ENCODE results near the gene CLEC9A. TPM values are rescaled to one million over a fixed set of nuclear protein-coding genes. Genes with fewer than 3 reads are reported as not detected.

CLEC9A gene
- total and polyA plus RNA-seq, 9 donors, result 0.04 to 1.00 (median 0.46) TPM; not detected in 4

GRCh38 chr12:10042167-10042566 is 11.7 kb downstream of the CLEC9A start:
- no peaks in the 10 kb centered on the region for H3K36me3 ChIP-seq
- DNase-seq, result no peak

GRCh38 chr12:10048526-10048925 is 18.0 kb downstream of the CLEC9A start:
- Histone ChIP-seq H3K36me3 (no peaks in the 10 kb centered on the region), H3K27ac (no peak overlapping the region), H3K27me3 (no peaks in the 10 kb centered on the region), H3K4me3 (no peak overlapping the region), H3K4me1 (ENCODE audit: insufficient read depth) (no peaks in the 10 kb centered on the region), H3K9me3 (no peaks in the 10 kb centered on the region)
- no peak for DNase-seq
- TF ChIP-seq EP300 (IDR thresholded peaks at IDR 0.05) (no peak), CTCF (IDR thresholded peaks at IDR 0.05) (no peak), POLR2A (IDR thresholded peaks at IDR 0.05) (no peak)
- 72 to 87% (median 81%) methylated on average over 3 of the region's 3 CpGs for WGBS, 3 donors
- intact Hi-C loops (cut with DNase I), result no loop called here

More at GRCh38 chr12:10042167-10042566, 11.7 kb downstream of the CLEC9A start:
- no peaks in the 10 kb centered on the region for H3K9me3 ChIP-seq
- H3K27ac ChIP-seq, result no peak overlapping the region
- intact Hi-C loops (cut with DNase I), result no loop called here
- H3K4me1 ChIP-seq (ENCODE audit: insufficient read depth), result no peaks in the 10 kb centered on the region
- no peak overlapping the region for H3K4me3 ChIP-seq
- no peaks in the 10 kb centered on the region for H3K27me3 ChIP-seq
- TF ChIP-seq CTCF (IDR thresholded peaks at IDR 0.05), result no peak
- TF ChIP-seq EP300 (IDR thresholded peaks at IDR 0.05), result no peak
- TF ChIP-seq POLR2A (IDR thresholded peaks at IDR 0.05), result no peak

GRCh38 chr12:10052193-10052913 is 21.9 kb downstream of the CLEC9A start:
- no peak for DNase-seq
- no peak for TF ChIP-seq EP300 (IDR thresholded peaks at IDR 0.05)
- no peak for TF ChIP-seq POLR2A (IDR thresholded peaks at IDR 0.05)
- no peak for TF ChIP-seq CTCF (IDR thresholded peaks at IDR 0.05)
- Histone ChIP-seq H3K4me3 (no peak overlapping the region), H3K36me3 (no peaks in the 10 kb centered on the region), H3K27me3 (no peaks in the 10 kb centered on the region), H3K9me3 (no peaks in the 10 kb centered on the region), H3K4me1 (ENCODE audit: insufficient read depth) (no peaks in the 10 kb centered on the region), H3K27ac (no peak overlapping the region)
- intact Hi-C loops (cut with DNase I), result no loop called here
- 80 to 85% (median 85%) methylated on average over 7 of the region's 7 CpGs for WGBS, 3 donors

GRCh38 chr12:10058387-10058786 is 27.9 kb downstream of the CLEC9A start:
- H3K4me1 ChIP-seq (ENCODE audit: insufficient read depth), result no peaks in the 10 kb centered on the region
- H3K27me3 ChIP-seq, result no peaks in the 10 kb centered on the region
- TF ChIP-seq EP300 (IDR thresholded peaks at IDR 0.05) (no peak), CTCF (IDR thresholded peaks at IDR 0.05) (no peak), POLR2A (IDR thresholded peaks at IDR 0.05) (no peak)
- whole genome bisulfite sequencing, 3 donors, result 73 to 89% (median 81%) methylated on average over 5 of the region's 5 CpGs
- DNase-seq, result no peak
- no peaks in the 10 kb centered on the region for H3K36me3 ChIP-seq
- intact Hi-C loops (cut with DNase I), result no loop called here
- H3K4me3 ChIP-seq, result no peak overlapping the region
- H3K9me3 ChIP-seq, result no peaks in the 10 kb centered on the region
- H3K27ac ChIP-seq, result no peak overlapping the region
